Nephron progenitor cell (in vitro differentiated cells): ENCODE data around the gene DUSP28.
A peak's percentile ranks its signal among the peaks of the same experiment; 100 is the strongest.

Experiments
- DNase-seq: peaks from one replicate; pipeline ENCODE4 v3.0.0; 2021
- H3K27ac Mint-ChIP-seq: 2 replicates; pipeline ENCODE4 v1.8.0; 2021; ENCODE audit warnings: mild to moderate bottlenecking, moderate library complexity, mixed read lengths
- H3K27me3 Mint-ChIP-seq: 2 replicates; pipeline ENCODE4 v1.8.0; 2021; ENCODE audit warnings: mild to moderate bottlenecking, low read depth, mixed read lengths; ENCODE audit not compliant: poor library complexity
- H3K36me3 Mint-ChIP-seq: 2 replicates; pipeline ENCODE4 v1.8.0; 2021; ENCODE audit warnings: low read depth, mixed read lengths
- H3K4me1 Mint-ChIP-seq: 2 replicates; pipeline ENCODE4 v1.8.0; 2021; ENCODE audit warnings: mixed read lengths
- H3K4me3 Mint-ChIP-seq: 2 replicates; pipeline ENCODE4 v1.8.0; 2021; ENCODE audit warnings: mild to moderate bottlenecking, moderate library complexity, mixed read lengths
- H3K9me3 Mint-ChIP-seq: 2 replicates; pipeline ENCODE4 v1.8.0; 2021; ENCODE audit warnings: mild to moderate bottlenecking, moderate library complexity, mixed read lengths
- CTCF ChIP-seq: fragments of 200-600 bp; sonication (generic); IDR thresholded peaks from 2 replicates; pipeline ENCODE4 v1.5.0; 2021; ENCODE audit warnings: antibody characterized with exemption

The DUSP28 gene

GRCh38 chr2:240584486-240585031 is 24.4 kb downstream of the DUSP28 start:
- DNase-seq = no peak

GRCh38 chr2:240585101-240585500 is 24.9 kb downstream of the DUSP28 start:
- TF ChIP-seq CTCF = no peak
- Mint-ChIP-seq H3K27me3 (peaks cover 3% of the 10 kb centered on the region), H3K4me3 (peak overlapping the region; percentile 99), H3K27ac (no peak overlapping the region), H3K36me3 (peaks cover 37% of the 10 kb centered on the region), H3K9me3 (peaks cover 15% of the 10 kb centered on the region), H3K4me1 (peaks cover 40% of the 10 kb centered on the region)
- DNase-seq = no peak

More at GRCh38 chr2:240584486-240585031, 24.4 kb downstream of the DUSP28 start:
- Mint-ChIP-seq H3K27me3 (peaks cover 3% of the 10 kb centered on the region), H3K36me3 (peaks cover 39% of the 10 kb centered on the region), H3K4me1 (peaks cover 45% of the 10 kb centered on the region), H3K27ac (no peak overlapping the region), H3K4me3 (peak overlapping the region; percentile 99), H3K9me3 (peaks cover 15% of the 10 kb centered on the region)
- no peak for TF ChIP-seq CTCF

- Mint-ChIP-seq H3K27ac (peak overlapping the region; percentile 97), H3K4me3 (peak overlapping the region; percentile 99), H3K4me1 (peaks cover 37% of the 10 kb centered on the region), H3K27me3 (peaks cover 3% of the 10 kb centered on the region), H3K36me3 (peaks cover 30% of the 10 kb centered on the region), H3K9me3 (peaks cover 14% of the 10 kb centered on the region)
- TF ChIP-seq CTCF = no peak
- DNase-seq = no peak
These were observed 25.6 kb downstream of the DUSP28 start for GRCh38 chr2:240585681-240586197.

- no peak for TF ChIP-seq CTCF
- Mint-ChIP-seq H3K9me3 (peaks cover 10% of the 10 kb centered on the region), H3K27me3 (peaks cover 3% of the 10 kb centered on the region), H3K36me3 (peaks cover 24% of the 10 kb centered on the region), H3K27ac (peak within 1 kb of the TSS; percentile 97), H3K4me1 (peaks cover 37% of the 10 kb centered on the region), H3K4me3 (peak within 1 kb of the TSS; percentile 99)
- peak; percentile 97 for DNase-seq
These were observed 26.2 kb downstream of the DUSP28 start, which contains the start of gene CAPN10 for GRCh38 chr2:240586198-240586918. CAPN10 (plus strand) TSS chr2:240586734; CDS start chr2:240586912, 178 bp downstream.

- Mint-ChIP-seq H3K36me3 (peaks cover 16% of the 10 kb centered on the region), H3K9me3 (peaks cover 2% of the 10 kb centered on the region), H3K27me3 (peaks cover 3% of the 10 kb centered on the region), H3K4me3 (peak overlapping the region; percentile 92), H3K27ac (no peak overlapping the region), H3K4me1 (peaks cover 37% of the 10 kb centered on the region)
- TF ChIP-seq CTCF = no peak
- DNase-seq = peak; percentile 50
These were observed 27.0 kb downstream of the DUSP28 start for GRCh38 chr2:240586919-240587800.
